Astrocyte of the spinal cord (primary cell): ENCODE results near the gene CHN2.

Source experiments
- DNase-seq: peaks from one replicate; pipeline ENCODE4 v3.0.0; 2011; ENCODE audit warnings: low read depth, low spot score
- H3K4me3 ChIP-seq: 2 replicates; pipeline ENCODE4 v1.5.1; 2011; ENCODE audit warnings: low read depth, mild to moderate bottlenecking, low read length, moderate library complexity
- in situ Hi-C: cut with HindIII; loops from 2 replicates; pipeline ENCODE4 v1.10.0; 2017; ENCODE audit warnings: low sequenced_read_pairs
- TF ChIP-seq, protein P1 (sequence below): IDR thresholded peaks from 2 replicates; pipeline ENCODE4 v1.5.1; 2012; ENCODE audit warnings: low read depth, mild to moderate bottlenecking, low read length, inconsistent platforms

Gene CHN2

DNA sequence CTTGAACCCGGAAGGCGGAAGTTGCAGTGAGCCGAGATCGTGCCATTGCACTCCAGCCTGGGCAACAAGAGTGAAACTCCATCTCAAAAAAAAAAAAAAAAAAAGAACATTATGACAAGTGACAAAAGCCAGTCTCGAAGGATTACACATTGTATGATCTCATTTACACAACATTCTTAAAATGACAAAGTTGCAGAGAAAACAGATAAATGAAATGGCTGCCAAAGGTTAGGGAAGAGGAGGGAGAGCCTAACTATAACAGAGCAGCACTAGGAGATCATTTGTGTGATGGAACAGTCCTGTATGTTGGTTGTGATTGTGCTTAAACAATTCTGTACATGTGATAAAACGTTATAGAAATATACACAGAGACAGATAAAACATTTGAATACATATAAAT is 32.0 kb upstream of the CHN2 start:
- H3K4me3 ChIP-seq = no peak overlapping the region
- in situ Hi-C loops = no loop called here
- DNase-seq = no peak
- TF ChIP-seq, protein P1, sequence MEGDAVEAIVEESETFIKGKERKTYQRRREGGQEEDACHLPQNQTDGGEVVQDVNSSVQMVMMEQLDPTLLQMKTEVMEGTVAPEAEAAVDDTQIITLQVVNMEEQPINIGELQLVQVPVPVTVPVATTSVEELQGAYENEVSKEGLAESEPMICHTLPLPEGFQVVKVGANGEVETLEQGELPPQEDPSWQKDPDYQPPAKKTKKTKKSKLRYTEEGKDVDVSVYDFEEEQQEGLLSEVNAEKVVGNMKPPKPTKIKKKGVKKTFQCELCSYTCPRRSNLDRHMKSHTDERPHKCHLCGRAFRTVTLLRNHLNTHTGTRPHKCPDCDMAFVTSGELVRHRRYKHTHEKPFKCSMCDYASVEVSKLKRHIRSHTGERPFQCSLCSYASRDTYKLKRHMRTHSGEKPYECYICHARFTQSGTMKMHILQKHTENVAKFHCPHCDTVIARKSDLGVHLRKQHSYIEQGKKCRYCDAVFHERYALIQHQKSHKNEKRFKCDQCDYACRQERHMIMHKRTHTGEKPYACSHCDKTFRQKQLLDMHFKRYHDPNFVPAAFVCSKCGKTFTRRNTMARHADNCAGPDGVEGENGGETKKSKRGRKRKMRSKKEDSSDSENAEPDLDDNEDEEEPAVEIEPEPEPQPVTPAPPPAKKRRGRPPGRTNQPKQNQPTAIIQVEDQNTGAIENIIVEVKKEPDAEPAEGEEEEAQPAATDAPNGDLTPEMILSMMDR = no peak

DNA sequence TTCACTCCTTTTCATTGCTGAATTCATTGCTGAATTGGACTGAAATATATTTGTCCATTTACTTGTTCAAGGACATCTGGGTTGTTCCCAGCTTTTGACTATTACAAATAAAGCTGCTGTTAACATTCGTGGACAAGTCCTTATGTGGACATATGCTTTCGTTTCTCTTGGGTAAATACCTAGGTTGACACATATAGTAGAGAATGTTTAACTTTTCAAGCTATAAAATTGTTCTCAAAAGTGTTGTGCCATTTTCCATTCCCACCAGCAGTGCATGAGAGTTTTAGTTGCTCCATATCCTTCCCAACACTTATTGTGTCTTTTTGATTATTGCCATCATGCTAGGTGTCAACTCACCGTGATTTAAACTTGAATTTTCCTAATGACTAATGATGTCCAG is 30.7 kb upstream of the CHN2 start:
- TF ChIP-seq, protein P1 = no peak
- in situ Hi-C loops = no loop called here

DNA sequence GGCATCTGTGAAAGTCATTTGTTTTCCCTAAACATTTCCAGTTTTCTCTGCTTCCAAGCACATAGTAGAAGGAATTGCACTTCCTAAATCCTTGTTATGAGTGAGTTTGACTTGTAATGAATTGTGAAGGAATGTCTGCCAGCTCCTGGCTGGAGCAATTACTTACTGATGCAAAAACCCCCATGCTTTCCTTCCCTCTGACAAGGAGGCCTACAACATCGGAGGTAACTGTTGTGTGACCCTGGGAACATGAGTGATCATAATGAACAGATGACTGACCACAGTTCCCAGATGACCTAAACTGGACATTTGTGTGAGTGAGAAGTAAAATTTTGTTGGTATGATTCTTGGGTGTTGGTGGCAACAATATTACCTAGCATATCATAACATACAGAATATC is 26.9 kb upstream of the CHN2 start:
- DNase-seq = no peak
- TF ChIP-seq, protein P1 = no peak
- no peak overlapping the region for H3K4me3 ChIP-seq
- in situ Hi-C loops = no loop called here

More for the DNA sequence above, 30.7 kb upstream of the CHN2 start:
- DNase-seq = no peak
- H3K4me3 ChIP-seq = no peak overlapping the region

DNA sequence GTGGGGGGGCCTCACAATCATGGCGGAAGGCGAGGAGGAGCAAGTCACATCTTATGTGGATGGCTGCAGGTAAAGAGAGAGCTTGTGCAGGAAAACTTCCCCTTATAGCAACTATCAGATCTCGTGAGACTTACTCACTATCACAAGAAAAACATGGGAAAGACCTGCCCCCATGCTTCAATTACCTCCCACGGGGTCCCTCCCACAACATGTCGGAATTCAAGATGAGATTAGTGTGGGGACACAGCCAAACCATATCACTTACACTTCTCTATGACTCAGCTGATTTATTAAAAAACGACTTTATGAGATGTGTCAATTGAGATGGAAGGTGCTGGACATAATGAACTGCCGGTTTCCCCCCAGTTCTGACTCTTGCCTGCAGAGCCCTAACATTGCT is 23.8 kb upstream of the CHN2 start:
- TF ChIP-seq, protein P1 = no peak
- in situ Hi-C loops = no loop called here
- H3K4me3 ChIP-seq = no peak overlapping the region
- DNase-seq = no peak

DNA sequence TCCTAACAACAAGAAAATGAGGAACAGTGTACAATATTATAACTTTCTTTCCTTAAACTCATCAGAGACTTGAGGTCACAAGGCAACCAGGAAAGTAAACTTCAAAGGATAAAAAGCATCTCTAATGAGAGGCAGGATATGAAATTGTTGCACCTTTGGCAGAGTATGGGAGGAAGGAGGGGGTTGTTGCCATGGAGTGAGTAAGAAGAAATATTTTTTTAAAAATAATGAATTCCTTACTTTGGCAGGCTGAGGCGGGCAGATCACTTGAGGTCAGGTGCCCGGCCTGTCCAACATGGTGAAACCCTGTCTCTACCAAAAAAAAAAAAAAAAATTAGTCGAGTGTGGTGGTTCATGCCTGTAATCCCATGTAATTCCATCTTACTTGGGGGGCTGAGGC is 21.1 kb upstream of the CHN2 start:
- TF ChIP-seq, protein P1 = no peak
- in situ Hi-C loops = no loop called here
- H3K4me3 ChIP-seq = no peak overlapping the region
- DNase-seq = no peak

DNA sequence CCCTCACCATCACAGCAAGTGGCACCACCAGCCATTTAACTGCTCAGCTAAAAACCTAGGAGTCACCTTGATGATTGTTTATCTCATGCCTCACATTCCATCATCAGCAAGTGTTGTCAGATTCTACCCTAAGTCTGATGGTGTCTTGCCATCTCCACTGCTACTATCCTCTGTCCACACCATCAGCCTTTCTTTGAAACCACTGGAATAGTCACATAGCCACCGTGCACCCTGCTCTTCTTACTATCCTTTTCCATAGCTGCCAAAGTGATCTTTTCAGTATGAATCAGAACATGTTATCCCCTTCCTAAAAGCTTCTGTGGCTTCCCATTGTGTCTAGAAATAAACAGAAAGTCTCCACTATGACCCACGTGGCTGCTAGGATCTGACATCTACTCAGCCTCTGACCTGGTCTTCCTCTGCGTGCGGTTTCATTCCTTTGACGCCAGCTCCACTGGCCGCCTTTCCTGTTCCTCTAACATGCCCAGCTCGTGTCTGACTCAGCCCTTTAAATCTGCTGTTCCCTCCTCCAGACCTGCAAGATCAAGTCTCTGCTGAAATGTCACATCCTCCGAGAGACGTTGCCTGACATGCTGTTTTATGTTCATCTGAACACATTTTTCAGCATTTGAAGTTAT is 16.5 kb upstream of the CHN2 start:
- no peak overlapping the region for H3K4me3 ChIP-seq
- in situ Hi-C loops = no loop called here
- TF ChIP-seq, protein P1 = no peak
- DNase-seq = peak; percentile 32
